ENCODE data around the gene XRN1. TPM values are rescaled to one million over a fixed set of nuclear protein-coding genes. Genes with fewer than 3 reads are reported as not detected.
A peak's percentile ranks its signal among the peaks of the same experiment; 100 is the strongest.

The XRN1 gene
- total and polyA plus RNA-seq, 8 donors = 3.5 to 23.4 (median 18.2) TPM

GRCh38 chr3:142275856-142276255, 172.0 kb downstream of the XRN1 start:
- no peak for TF ChIP-seq CTCF (IDR thresholded peaks at IDR 0.05)
- no peak overlapping the region for H3K4me3 ChIP-seq
- peak in 3 of 4 donors; percentile 11 to 64 (median 33) for ATAC-seq
- no peak overlapping the region for H3K27ac ChIP-seq
- intact Hi-C loops (cut with DNase I) = loop anchor here in 1 of 3 donors (10.0 kb wide), 1 partner anchor 311 kb away; no protein-coding TSS in a partner anchor
- no peak for FAIRE-seq
- no peaks in the 10 kb centered on the region for H3K4me1 ChIP-seq
- no peaks in the 10 kb centered on the region for H3K9me3 ChIP-seq
- no peaks in the 10 kb centered on the region for H3K36me3 ChIP-seq
- no peak for DNase-seq
- no peaks in the 10 kb centered on the region for H3K27me3 ChIP-seq
- WGBS, 2 donors = 69 to 70% methylated on average over 2 of the region's 2 CpGs

- ATAC-seq (no peak), FAIRE-seq (no peak), DNase-seq (no peak)
- no peak overlapping the region for H3K27ac ChIP-seq
- H3K36me3 ChIP-seq = no peaks in the 10 kb centered on the region
- H3K27me3 ChIP-seq = no peaks in the 10 kb centered on the region
- no peak for TF ChIP-seq CTCF (IDR thresholded peaks at IDR 0.05)
- H3K4me3 ChIP-seq = no peak overlapping the region
- H3K9me3 ChIP-seq = no peaks in the 10 kb centered on the region
- intact Hi-C loops (cut with DNase I) = loop anchor here in 1 of 3 donors (10.0 kb wide), 1 partner anchor 310 kb away; no protein-coding TSS in a partner anchor
- no peaks in the 10 kb centered on the region for H3K4me1 ChIP-seq
- 86 to 100% methylated on average over 1 of the region's 1 CpG for WGBS, 2 donors
These were observed 172.9 kb downstream of the XRN1 start for GRCh38 chr3:142274908-142275307.

GRCh38 chr3:142273501-142273900, 174.3 kb downstream of the XRN1 start:
- no peaks in the 10 kb centered on the region for H3K27me3 ChIP-seq
- TF ChIP-seq CTCF (IDR thresholded peaks at IDR 0.05) = no peak
- no peak overlapping the region for H3K4me3 ChIP-seq
- intact Hi-C loops (cut with DNase I) = loop anchor here in 1 of 3 donors (10.0 kb wide), 1 partner anchor 309 kb away; no protein-coding TSS in a partner anchor
- DNase-seq (no peak), ATAC-seq (no peak), FAIRE-seq (no peak)
- no peaks in the 10 kb centered on the region for H3K9me3 ChIP-seq
- no peak overlapping the region for H3K27ac ChIP-seq
- H3K36me3 ChIP-seq = no peaks in the 10 kb centered on the region
- H3K4me1 ChIP-seq = no peaks in the 10 kb centered on the region

GRCh38 chr3:142272200-142272891, 175.5 kb downstream of the XRN1 start:
- intact Hi-C loops (cut with DNase I) = loop anchor here in 1 of 3 donors (10.0 kb wide), 1 partner anchor 308 kb away; no protein-coding TSS in a partner anchor
- Histone ChIP-seq H3K4me1 (no peaks in the 10 kb centered on the region), H3K9me3 (no peaks in the 10 kb centered on the region), H3K27me3 (no peaks in the 10 kb centered on the region), H3K36me3 (no peaks in the 10 kb centered on the region), H3K4me3 (no peak overlapping the region), H3K27ac (no peak overlapping the region)
- TF ChIP-seq CTCF (IDR thresholded peaks at IDR 0.05) = no peak
- 82 to 88% methylated on average over 8 of the region's 8 CpGs for WGBS, 2 donors
- FAIRE-seq = no peak
- no peak for ATAC-seq
- DNase-seq = no peak

GRCh38 chr3:142270407-142270806, 177.4 kb downstream of the XRN1 start:
- H3K4me3 ChIP-seq = no peak overlapping the region
- H3K4me1 ChIP-seq = no peaks in the 10 kb centered on the region
- no peak for TF ChIP-seq CTCF (IDR thresholded peaks at IDR 0.05)
- no peaks in the 10 kb centered on the region for H3K27me3 ChIP-seq
- FAIRE-seq (no peak), ATAC-seq (no peak), DNase-seq (no peak)
- WGBS, 2 donors = 87 to 97% methylated on average over 3 of the region's 3 CpGs
- no peaks in the 10 kb centered on the region for H3K9me3 ChIP-seq
- no peak overlapping the region for H3K27ac ChIP-seq
- intact Hi-C loops (cut with DNase I) = loop anchor here in 1 of 3 donors (10.0 kb wide), 1 partner anchor 306 kb away; no protein-coding TSS in a partner anchor
- H3K36me3 ChIP-seq = no peaks in the 10 kb centered on the region
